Omental fat pad (tissue), 4 donors: ENCODE measurements around the gene C6. TPM values are rescaled to one million over a fixed set of nuclear protein-coding genes. Genes with fewer than 3 reads are reported as not detected.
"Not testable (repeated sequence)": the region's sequence is repeated elsewhere in the genome, so short reads cannot be mapped to it uniquely, and the experiment has no call there.

Experiments
- ATAC-seq: fragments of 150-250 bp; one replicate; pipeline ENCODE4 v1.9.1; 2016; ENCODE audit warnings: mild to moderate bottlenecking, moderate library complexity; ENCODE audit not compliant: low FRiP score
- DNase-seq: peaks from one replicate; pipeline ENCODE4 v3.0.0-alpha.2; 2019; ENCODE audit warnings: low spot score
- CTCF ChIP-seq, 3 donors: fragments of 450-650 bp; IDR thresholded peaks; one replicate each; pipeline ENCODE4 v1.5.1; 2016 to 2017; ENCODE audit warnings: antibody characterized with exemption in 3 of 3, mild to moderate bottlenecking in 3 of 3, moderate library complexity in 2 of 3
- total RNA-seq, 4 donors: library from RNA; depleted of rRNA; stranded (reverse); fragments of >200 nt; gene quantifications; one replicate each; pipeline ENCODE4 v1.1.0, GENCODE V29; 2016

Gene C6
- total RNA-seq, 4 donors from 2014 or later, result 9.4 to 27.9 (median 15.4) TPM

- no peak for DNase-seq
- no peak for TF ChIP-seq CTCF (IDR thresholded peaks at IDR 0.05)
- no peak for ATAC-seq
Measured at GRCh38 chr5:41219658-41220269, 6.4 kb upstream of the C6 start.

- ATAC-seq (no peak), DNase-seq (no peak)
- no peak for TF ChIP-seq CTCF (IDR thresholded peaks at IDR 0.05)
Measured at GRCh38 chr5:41218929-41219657, 5.8 kb upstream of the C6 start.

- ATAC-seq (no peak), DNase-seq (no peak)
- no peak for TF ChIP-seq CTCF (IDR thresholded peaks at IDR 0.05)
Measured at GRCh38 chr5:41214182-41214581, 850 bp upstream of the C6 start.

- DNase-seq (no peak), ATAC-seq (no peak)
- no peak for TF ChIP-seq CTCF (IDR thresholded peaks at IDR 0.05)
Measured at GRCh38 chr5:41212935-41213334, 397 bp downstream of the C6 start.

- TF ChIP-seq CTCF (IDR thresholded peaks at IDR 0.05), result no peak
- no peak for DNase-seq
- no peak for ATAC-seq
Measured at GRCh38 chr5:41211417-41211816, 1.9 kb downstream of the C6 start.

- ATAC-seq, DNase-seq: not testable (repeated sequence)
Measured at GRCh38 chr5:41205475-41205874, 7.9 kb downstream of the C6 start.

GRCh38 chr5:41203033-41203432, 10.3 kb downstream of the C6 start:
- no peak for TF ChIP-seq CTCF (IDR thresholded peaks at IDR 0.05)
- DNase-seq (no peak), ATAC-seq (no peak)
